Activated CD4-positive, alpha-beta T cell treated with anti-CD3 and anti-CD28 coated beads, Interleukin-2, Interleukin-4, amounts not matched to agents 100 ng/mL and 50 ng/mL, durations not matched to agents 16 hours and 8 hours (primary cell): ENCODE data around the gene PSD2.

Experiments
- DNase-seq: peaks from one replicate; pipeline ENCODE4 v3.0.0-alpha.2; 2020; ENCODE audit warnings: low spot score

The PSD2 gene

DNA sequence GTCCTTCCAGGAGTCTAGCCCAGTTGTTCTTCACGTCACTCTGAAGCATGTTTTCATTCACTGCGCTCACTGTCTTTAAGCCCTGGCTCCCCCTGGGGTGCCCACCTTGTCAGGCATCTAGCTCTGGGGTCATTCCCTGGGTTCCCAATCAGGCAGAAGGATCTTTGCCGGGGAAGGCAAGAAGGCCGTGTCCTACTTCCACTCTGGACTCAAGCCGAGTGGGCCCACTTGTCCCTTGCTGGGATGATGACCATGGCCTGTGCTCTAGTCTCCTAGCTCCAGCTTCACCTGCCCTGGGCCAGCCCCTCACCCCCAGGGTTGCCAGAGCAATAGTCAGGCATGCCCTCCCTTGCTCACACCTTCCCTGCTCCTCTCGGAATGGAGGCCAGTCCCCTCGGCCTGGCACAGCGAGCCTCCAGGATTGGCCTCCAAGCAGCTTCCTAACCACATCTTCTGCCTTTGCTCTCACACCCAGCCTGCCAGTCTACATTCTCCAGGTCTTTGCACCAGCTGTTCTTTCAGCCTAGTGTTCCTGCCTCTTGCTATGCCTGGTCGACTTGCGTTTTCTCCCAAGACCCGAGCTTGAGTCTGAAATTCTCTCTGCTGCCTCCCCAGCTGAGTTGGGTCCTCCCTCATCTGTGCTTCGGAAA is 32.2 kb upstream of the PSD2 start:
- no peak for DNase-seq

DNA sequence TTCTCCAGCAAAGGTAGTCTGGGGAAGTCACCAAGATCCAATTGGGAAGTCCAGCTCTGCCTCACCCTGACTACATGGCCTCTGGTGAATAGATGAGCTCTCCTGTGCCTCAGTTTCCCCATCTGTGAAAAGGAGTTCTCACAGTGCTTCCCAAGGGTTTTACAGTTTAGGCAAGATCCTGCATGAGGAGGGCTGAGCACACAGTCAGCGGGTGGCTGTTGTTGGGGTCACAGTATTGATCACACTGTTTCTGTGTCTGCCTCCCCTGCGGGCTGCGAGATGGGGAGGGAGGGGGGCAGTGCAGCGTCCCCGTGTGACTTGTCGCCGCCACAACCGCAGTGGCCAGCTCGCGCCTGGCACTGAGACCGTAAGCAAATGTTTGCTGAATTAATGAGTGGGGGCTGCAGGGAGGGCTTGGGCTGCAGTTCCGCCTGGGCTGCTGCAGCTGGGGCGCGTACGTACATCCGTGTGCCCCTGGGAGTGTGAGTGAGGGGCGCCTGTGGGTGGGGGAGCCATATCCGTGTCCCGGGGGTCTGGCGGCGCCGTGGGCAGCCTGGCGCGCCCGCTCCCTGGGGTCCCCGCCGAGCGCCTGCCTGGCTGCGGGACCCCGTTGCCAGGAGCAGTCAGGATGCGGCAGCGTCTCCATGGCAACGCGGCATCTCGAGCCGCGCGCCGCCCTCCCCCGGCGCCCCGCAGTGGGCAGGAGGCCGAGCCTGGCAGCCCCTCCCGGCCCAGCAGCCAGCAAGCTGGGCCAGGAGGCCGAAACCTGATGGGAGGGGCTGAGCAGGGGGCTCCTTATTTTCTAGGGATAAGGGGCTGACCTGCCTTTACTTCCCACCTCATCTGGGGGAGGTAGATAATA is 31.4 kb upstream of the PSD2 start:
- no peak for DNase-seq

DNA sequence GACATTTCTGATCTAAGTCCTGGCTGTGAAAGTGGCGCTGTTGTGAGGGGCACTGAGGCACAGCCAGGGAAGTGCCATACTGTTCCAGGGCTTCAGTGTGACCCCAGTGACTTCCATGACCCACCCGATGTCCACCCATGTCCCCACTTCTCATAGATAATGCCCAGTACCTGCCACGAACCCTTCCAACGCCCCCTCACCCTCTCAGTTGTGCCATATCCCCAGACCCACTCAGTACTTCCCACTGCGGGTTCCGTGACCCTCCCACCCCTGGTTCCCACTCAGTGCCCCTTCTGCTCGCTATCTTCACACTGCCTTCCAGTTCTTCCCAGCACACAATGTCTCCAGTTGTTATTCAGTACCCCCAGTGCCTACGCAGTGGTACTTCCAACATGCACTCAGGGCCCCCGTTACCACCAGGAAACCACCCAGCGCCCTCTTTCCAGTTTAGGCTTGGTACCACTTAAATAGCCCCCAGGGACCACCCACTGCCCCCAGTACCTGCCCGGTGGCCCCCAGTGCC is 30.7 kb upstream of the PSD2 start:
- DNase-seq, result no peak

DNA sequence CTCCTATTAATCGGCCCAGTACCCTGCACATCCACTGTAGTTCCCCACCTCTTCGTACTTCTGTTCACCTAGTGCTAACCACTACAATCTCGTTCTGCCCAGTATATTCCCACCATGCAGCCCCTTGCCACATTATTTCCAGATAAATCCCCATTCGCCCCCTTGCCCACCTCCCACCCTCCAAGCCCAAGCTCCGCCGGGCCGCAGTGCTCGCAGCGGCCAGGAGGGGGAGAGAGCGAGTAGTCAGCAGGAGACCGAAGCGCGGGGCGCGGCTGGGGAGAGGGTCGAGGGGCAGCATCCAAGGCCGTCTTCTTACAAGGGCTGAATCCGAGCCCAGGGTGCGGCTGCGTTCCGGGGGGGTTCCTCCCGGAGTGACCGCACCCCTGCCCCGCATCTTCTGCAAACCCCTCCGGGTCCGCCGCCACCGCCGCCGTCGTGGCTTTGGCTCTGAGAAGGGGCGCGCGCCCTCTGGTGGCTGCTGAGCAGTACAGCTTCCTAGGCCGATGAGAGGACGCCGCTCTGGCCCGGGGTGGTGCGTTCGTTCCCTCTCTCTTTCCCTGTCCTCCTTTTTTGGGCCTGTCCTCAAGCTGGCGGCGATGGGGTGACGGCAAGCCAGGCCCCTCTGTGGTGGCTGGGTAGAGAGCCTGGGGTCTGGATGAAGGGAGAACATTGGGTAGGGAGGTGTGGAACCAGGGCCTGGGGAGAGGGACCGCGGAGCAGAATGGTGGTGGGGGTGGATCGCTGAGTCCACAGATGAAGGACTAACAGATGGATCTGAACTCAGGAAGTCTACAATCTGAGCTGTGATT is 30.0 kb upstream of the PSD2 start:
- peak; percentile 76 for DNase-seq

DNA sequence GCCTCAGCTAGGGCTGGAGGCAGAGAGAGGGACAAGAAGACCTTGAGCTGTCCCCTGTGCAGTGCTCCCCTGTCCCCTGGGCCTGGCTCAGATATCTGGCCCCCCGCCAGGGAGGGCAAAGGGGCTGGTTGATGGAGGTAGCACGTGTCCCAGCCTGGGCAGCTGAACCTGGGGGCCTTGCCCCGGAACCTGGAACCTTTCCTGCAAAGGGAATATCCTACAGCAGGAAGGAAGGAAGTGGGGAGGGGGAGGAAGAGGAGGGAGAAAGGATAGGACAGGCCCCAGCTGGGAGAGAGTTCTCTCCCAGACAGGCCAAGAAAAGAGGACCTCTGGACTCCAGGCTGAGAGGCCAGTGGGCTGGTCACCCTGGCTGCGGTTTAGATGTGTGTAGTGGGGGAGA is 27.6 kb upstream of the PSD2 start:
- DNase-seq, result no peak

DNA sequence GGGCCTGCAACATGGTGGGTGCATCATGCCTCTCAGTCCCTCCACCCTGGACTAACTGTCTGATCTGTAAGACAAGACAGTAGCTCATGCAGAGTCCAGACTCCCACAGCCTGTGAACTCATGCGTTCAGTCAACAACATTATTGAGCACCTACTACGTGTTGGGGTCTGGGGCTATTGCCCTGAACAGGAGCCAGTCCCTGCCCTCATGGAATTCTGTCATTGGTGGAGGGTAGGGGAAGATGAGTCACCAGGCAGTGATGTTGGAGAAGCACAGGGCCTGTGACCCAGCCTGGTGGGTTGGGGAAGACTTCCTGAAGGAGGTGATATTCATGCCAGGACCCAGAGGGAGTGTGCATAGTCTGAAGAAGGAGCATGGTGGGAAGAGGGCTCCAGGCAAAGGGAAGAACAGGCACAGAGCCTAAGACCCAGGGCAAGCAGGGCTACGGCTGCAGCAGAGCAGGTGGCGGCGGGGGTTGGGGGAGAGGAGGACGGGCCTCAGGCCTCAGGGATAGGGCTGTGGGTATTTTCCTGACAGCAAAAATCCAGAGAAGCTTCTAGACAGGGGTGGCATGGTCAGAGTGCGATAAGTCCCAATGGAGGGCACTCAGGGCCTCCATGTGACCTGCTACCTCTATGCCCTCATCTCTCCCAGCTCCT is 26.7 kb upstream of the PSD2 start:
- no peak for DNase-seq

DNA sequence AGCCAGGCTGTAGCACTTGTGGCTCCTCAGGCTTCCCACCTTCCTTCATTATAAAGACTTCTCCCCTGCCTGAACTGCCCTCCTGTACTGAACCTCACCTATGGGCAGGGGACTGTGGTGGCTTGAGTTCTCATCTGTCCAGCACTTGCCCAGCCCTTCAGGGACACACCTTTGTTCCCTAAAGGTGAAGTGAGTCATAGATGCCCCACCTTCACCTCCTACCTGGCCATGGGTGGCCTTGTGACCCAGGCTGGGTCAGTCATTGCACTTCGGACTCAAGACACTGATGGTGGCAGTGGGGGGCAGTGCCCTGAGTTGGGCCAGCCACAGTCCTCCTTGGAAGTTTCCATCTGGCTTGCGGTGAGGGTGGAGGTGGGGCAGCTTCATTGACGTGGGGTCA is 26.1 kb upstream of the PSD2 start:
- no peak for DNase-seq

DNA sequence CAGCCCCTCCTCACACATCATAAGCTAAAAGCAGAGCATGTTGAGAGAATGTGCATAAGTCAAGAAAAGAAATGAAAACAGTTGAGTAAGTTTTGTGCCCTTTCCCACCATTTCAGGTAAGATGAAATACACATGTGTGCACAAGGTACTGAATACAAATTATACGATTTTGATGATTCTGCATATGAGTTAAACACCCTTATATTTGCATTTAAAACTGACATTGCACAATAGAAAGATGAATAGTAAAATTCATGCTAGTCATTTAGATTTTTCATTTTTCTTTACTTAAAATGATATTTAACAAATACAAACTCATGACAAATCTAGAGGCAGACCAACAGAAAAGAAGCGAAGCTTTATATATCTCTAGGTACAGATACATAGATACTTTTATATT is 24.9 kb upstream of the PSD2 start:
- DNase-seq, result no peak

DNA sequence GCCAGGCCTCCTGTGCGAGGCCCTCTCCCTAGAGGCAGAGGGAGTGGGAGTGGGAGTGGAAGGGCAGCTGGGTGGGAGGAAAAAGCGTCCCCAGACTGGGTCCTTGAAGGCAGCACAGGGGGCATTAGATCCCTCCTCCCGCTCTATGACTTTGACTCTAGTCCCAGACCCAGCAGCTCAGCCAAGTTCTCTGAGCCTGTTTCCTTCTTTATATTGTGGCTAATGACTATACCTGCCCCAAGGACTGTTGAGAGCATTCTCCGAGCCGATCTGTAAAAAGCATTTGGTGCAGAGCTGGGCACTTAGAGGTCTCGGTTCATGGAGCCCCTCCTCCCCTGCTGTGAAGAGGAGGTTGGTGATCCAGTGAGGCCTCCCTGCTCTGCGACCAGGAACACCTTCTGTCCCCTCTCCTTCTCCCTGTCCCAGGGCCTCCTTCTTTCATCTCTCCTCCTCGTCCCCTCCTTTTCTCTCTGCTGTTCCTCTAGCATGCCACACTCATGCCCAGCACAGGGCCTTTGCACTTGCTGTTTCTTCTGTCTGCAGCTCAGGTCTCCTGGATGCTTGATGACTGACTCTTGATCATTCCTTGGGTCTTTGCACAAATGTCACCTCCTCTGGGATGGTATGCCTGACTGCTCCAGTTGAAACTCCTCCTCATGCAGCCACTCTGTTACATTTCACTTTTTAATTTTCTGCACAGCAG is 23.4 kb upstream of the PSD2 start:
- DNase-seq, result no peak

DNA sequence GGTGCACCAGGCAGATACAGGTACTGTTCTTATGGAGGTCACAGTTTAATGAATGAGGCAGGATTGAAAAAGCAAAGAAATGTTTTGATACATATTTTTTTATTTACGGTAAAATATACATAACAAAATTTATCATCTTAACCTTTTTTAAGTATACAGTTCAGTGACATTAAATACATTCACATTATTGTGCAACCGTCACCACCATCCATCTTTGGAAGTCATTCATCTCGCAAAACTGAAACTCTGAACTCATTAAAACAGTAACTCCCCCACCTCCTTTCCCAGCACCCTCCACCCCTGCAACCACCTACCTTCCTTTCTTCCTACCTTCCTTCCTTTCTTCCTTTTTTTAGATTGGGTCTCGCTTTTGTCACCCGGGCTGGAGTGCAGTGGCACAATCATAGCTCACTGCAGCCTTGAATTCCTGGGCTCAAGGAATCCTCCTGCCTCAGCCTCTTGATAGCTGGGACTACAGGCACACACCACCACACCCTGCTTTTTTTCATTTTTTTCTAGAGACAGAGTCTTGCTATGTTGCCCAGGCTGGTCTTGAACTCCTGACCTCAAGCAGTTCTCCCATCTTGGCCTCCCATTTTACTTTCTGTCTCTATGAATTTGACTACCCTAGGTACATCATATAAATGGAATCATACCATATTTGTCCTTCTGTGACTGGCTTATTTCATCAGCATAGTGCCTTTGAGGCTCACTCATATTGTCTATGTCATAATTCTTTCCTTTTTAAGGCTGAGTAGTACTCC is 22.5 kb upstream of the PSD2 start:
- no peak for DNase-seq

DNA sequence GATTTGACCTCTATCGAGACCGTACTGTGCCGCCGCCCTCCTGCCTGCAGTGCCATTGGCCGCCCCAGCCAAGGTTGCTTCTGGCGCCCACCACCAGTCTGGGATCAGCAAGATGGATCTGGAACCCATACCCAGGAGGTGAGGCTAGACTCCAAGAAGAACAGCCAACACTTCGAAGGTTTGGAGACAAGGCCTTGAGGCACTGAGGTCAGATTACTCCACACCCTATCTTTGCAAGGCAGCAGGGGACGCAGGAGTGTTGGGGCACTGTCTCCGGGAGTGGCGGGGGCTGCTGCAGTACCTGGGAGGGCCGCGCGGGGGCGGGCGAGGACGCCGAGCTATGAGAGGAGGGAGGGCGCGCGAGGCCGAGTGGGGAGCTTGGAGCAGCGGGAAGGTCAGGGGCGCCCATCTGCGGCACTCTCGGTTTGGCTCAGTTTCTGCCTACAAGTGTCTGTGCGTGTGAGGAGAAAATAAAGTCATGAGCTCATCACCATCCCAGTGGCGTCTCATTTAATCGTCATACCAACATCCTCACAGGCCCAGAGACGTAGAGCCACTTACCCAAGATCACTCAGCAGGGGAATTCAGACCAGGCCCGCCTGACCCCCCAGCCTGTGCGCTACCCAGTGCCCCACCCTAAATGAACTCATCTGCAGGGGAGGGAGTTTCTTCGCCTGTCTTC is 20.5 kb upstream of the PSD2 start:
- peak; percentile 75 for DNase-seq

DNA sequence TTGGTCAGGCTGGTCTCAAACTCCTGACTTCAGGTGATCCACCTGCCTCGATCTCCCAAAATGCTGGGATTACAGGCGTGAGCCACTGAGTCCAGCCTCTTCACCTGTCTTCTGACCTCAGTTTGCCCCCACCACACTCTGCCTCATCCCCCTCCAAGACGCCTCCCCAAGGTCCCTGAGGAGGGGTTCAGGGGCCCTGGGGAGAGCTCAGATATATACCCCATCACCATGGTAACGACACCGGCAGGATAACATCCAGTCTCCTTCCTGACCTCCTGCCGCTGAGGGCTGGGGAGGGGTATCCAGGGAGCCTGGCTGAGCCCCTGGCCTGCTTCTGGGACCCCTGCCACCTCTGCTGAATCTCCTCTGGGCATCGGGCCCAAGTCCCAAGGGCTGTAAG is 19.7 kb upstream of the PSD2 start:
- DNase-seq, result no peak

DNA sequence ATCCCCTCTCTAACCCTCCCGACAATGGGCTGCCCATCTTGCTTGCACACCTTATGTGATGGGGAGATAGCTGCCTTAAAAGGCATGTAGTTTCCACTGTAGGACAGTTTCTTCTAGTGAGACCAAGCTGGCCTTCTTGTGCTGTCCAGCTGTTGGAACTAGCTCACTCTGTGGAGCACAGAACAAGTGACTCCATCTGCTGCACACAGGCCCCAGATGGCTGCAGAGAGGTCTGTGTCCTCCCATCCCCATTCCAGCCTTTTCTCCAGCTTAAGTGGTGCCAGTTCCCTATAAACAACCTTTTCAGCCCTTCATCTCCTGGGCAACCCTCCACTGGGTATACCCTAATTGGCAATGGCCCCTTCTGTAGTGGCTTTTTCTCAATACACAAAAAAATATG is 18.7 kb upstream of the PSD2 start:
- DNase-seq, result no peak

DNA sequence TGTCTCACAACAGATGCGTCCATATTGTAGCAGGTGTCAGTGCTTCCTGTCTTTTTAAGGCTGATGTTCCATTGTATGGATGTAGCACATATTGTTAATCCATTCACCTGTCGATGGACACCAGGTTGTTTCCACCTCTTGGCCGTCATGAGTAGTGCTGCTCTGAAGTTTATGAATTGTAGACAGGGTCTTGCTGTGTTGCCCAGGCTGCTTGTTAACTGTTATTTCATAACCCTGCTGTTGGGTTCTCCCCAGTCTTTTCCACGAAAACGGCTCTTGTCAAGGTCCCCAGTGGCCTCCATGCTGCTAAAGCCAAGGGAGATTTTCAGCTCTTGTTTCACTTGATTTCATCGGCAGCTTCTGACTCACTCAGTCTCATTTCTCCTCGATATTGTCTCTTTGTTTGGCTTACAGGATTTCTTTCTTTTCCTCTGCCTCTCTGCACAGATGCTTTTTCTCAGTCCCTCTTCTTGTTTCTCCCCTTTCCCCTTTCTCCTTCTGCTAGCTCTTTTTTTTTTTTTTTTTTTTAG is 12.1 kb upstream of the PSD2 start:
- no peak for DNase-seq

DNA sequence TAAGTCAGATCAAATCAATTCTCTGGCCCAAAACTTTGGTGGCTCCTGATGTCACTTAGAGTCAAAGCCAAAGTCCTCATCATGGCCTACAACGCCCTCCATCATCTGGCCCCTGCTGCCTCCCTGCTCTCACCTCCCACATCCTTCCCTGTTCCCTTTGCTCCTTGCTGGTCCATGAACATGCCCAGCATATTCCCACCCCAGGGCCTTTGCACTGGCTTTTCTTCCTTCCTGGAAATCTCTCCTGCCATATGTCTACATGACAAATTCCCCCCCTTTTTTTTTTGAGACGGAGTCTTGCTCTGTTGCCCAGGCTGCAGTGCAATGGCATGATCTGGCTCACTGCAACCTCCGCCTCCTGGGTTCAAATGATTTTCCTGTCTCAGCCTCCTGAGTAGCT is 11.1 kb upstream of the PSD2 start:
- DNase-seq, result no peak

DNA sequence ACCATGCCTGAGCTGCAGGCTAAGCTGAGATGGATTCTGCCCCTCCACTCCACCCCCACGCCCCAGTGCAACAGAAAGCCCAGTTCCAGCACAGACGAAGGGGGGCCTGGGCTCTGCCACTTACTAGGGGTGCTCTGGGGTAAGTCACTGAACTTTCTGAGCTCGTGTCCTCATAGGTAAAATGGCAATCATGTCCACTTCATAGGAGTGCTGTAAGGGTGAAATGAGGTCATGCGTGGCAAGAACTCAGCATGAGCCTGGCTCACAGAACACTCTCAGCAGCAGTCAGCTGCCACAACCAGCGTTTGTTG is 8.4 kb upstream of the PSD2 start:
- DNase-seq, result no peak

DNA sequence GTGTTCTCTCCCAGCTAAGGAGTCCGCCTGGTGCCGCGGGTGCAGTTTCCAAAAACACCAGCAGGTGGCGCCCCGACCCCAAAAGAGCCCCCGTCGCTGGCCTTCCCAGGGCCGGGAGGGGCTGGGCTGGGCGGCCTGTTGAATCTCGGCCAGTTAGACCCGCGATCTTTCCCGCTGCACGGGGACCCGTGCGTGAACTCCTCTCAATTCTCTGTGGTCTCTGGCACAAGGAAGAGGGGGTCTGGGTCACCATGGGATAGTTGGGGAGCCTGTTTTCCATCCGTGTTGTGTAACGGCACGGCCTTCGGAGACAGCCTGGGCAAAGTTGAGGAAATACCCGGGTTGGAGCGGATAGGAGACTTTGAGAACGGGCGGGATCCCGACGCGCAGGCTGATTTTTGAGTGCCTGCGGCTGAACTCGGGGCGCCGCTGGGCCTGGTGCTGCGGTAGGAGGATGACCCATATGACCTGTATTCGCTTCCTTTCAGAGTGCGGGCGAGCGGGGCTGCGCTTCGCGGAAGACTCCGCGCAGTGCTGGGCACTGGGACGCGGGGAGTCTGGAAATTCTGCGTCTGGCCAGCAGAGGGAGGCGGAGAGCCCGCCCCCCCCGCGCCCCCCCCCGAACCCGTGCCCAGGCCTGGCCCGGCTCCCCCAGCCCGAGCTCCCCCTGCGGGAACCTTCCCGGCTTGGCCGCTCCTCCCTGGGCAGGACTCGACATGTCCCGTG is 7.9 kb upstream of the PSD2 start:
- peak; percentile 82 for DNase-seq

DNA sequence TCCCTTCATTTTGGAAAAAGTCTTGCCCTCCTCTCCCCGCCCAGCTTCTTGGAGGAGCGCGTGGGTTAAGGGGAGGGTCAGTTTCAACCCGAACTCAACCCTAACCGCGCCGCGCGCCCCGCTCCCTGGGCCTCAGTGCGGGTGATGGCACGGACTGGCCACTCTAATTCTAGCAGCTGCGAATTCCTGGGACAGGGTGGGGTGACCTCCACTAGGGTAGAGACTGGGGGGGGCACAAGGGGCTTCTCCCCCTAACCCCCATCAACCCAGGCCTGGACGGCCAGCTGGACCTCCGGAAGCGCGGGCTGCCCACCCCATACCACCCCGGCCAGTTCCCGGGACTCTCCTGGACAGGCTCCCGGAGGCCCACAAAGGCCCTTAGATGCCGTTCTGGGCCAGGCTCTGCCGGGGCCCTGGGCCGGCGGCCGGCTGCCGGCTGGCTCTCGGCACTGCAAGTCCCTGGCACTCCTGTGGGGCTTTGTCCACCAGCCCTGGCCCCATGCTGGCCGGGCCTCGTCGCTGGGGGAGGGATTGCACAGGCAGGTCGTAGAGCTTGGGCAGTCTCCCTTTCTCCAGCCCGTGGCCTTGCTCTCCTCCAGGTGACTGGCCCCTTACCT is 7.2 kb upstream of the PSD2 start:
- no peak for DNase-seq
